ENCODE measurements around the gene ADAMTS13.

ADAMTS13 gene

DNA sequence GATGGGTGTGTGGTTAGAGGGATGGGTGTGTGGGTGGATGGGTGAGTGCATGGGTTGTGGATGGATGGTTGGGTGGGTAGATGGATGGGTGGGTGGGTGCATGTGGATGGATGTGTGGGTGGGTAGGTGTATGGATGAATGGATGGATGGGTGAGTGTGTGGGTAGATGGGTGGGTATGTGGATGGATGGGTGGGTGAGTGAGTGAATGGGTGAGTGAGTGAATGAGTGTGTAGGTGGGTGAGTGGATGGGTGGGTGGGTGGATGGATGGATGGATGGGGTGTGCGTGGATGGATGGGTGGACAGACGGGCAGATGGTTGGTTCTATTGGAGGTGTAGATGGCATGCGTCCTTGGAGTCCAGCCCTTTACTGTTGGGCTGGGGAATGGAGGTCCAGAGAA, 28.8 kb upstream of the ADAMTS13 start:
- DNase-seq (ENCODE audit: low read depth), result no peak
- TF ChIP-seq, protein P1, sequence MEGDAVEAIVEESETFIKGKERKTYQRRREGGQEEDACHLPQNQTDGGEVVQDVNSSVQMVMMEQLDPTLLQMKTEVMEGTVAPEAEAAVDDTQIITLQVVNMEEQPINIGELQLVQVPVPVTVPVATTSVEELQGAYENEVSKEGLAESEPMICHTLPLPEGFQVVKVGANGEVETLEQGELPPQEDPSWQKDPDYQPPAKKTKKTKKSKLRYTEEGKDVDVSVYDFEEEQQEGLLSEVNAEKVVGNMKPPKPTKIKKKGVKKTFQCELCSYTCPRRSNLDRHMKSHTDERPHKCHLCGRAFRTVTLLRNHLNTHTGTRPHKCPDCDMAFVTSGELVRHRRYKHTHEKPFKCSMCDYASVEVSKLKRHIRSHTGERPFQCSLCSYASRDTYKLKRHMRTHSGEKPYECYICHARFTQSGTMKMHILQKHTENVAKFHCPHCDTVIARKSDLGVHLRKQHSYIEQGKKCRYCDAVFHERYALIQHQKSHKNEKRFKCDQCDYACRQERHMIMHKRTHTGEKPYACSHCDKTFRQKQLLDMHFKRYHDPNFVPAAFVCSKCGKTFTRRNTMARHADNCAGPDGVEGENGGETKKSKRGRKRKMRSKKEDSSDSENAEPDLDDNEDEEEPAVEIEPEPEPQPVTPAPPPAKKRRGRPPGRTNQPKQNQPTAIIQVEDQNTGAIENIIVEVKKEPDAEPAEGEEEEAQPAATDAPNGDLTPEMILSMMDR (IDR thresholded peaks at IDR 0.05; ENCODE audit: low read depth, low read length, missing control alignments), result no peak
- in situ Hi-C loops (cut with HindIII; ENCODE audit: low sequenced_read_pairs), result no loop called here

DNA sequence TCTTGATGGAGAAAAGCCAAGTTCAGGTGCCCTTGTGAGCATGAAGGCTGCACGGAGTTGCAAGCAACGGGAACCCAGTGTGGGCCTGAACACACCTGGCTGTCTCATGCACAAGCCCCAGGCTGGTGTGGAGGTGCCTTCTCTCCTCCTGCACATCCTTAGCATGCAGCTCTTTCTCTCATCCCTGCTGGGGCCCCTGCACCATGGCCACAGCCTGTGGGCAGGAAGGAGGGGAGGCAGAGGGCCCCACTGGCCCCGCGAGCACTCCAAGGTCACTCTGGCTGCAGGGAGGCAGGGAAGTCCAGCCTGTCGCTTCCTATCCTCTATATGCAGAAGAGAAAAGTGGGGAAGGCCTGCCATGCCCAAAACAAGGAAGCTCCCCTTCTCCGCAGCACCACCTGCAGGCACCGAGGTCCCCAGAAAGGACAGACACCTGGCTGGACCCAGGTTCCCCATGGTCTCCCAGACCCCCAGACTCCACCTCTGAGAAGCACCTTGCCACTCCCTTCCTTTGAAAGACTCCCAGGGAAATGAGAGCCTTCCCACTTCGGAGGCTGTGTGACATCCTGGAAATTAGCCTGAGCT, 27.4 kb upstream of the ADAMTS13 start:
- TF ChIP-seq, protein P1 (IDR thresholded peaks at IDR 0.05; ENCODE audit: low read depth, low read length, missing control alignments), result no peak
- DNase-seq (ENCODE audit: low read depth), result no peak
- in situ Hi-C loops (cut with HindIII; ENCODE audit: low sequenced_read_pairs), result no loop called here
- H3K4me3 ChIP-seq (ENCODE audit: low read depth, low read length), result no peak overlapping the region

More for the DNA sequence above, 28.8 kb upstream of the ADAMTS13 start:
- H3K4me3 ChIP-seq (ENCODE audit: low read depth, low read length), result no peak overlapping the region

DNA sequence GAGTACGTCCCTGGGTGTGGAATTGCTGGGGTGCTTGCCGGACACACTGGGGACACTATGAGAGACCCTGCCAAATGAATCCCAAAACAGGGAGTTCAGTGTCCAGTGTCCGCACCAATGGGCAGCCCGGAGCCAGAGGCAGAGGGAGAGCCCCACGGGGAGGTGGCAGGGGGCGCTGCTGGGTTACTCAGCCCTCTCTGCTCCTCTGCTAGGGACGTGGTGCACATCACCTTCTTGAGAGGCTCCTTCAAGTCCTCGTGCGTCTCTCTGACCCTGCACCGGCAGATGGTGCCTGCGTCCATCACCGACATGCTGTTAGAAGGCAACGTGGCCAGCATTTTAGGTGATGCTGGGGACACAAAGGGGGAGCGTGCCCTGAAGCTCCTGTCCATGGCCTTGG, 25.2 kb upstream of the ADAMTS13 start:
- DNase-seq (ENCODE audit: low read depth), result no peak
- TF ChIP-seq, protein P1 (IDR thresholded peaks at IDR 0.05; ENCODE audit: low read depth, low read length, missing control alignments), result peak; percentile 35
- no peak overlapping the region for H3K4me3 ChIP-seq (ENCODE audit: low read depth, low read length)
- in situ Hi-C loops (cut with HindIII; ENCODE audit: low sequenced_read_pairs), result no loop called here

DNA sequence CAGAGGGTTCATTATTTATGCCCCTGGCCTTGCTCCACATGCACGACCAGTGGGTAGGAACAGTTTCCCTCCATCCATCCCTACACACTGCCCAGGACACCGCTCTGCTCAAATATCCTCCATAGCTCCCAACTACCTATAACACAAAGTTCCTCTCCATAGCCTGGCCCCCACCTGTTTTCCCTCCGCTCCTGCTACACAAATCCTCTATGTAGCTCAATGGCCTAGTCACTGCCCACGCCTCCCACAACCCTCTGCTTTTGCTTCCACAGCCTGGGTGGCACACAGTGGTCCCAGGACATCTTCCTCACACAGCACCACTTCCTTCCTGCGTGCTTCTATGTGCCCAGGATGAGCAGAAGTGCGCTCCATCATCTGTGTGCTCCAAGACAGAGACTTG, 24.8 kb upstream of the ADAMTS13 start:
- no peak for DNase-seq (ENCODE audit: low read depth)
- in situ Hi-C loops (cut with HindIII; ENCODE audit: low sequenced_read_pairs), result no loop called here
- TF ChIP-seq, protein P1 (IDR thresholded peaks at IDR 0.05; ENCODE audit: low read depth, low read length, missing control alignments), result no peak
- H3K4me3 ChIP-seq (ENCODE audit: low read depth, low read length), result no peak overlapping the region

DNA sequence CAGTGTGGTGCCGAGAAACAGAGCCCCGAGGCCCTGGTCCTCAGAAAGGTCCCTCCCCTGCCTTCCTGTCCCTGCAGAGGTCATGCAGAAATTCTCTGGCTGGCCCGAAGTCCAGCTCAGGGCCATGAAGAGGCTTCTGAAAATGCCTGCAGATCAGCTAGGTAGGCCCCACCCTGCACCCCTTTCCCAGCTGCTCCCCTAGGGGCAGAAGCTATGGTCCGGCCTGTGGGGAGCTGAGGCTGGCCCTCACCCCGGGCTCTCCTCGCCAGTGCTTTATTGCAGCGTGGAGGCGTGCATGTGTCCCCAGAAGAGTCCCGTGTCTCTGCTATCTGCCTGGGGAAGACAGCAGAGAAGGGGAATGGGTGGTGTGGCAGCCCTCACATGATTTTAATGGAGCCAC, 24.3 kb upstream of the ADAMTS13 start:
- in situ Hi-C loops (cut with HindIII; ENCODE audit: low sequenced_read_pairs), result no loop called here
- H3K4me3 ChIP-seq (ENCODE audit: low read depth, low read length), result no peak overlapping the region
- TF ChIP-seq, protein P1 (IDR thresholded peaks at IDR 0.05; ENCODE audit: low read depth, low read length, missing control alignments), result no peak
- no peak for DNase-seq (ENCODE audit: low read depth)

DNA sequence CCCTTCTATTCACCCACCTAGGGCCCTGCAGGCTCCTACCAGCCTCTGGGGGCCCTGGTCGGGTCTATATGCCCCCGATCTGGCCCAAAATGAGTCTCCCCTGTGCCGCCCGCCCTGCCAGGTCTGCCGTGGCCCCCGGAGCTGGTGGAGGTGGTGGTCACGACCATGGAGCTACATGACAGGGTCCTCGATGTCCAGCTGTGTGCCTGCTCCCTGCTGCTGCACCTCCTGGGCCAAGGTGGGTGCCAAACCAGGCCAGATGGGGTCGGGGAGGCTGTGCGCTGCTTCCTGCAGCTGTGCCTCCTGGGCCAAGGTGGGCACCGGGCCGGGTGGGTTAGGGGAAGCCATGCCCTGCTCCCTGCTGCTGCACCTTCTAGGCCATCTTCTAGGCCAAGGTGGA, 21.9 kb upstream of the ADAMTS13 start:
- no peak for DNase-seq (ENCODE audit: low read depth)
- in situ Hi-C loops (cut with HindIII; ENCODE audit: low sequenced_read_pairs), result no loop called here
- TF ChIP-seq, protein P1 (IDR thresholded peaks at IDR 0.05; ENCODE audit: low read depth, low read length, missing control alignments), result no peak
- no peak overlapping the region for H3K4me3 ChIP-seq (ENCODE audit: low read depth, low read length)

All from astrocyte of the cerebellum (primary cell).